Right ventricle myocardium inferior (tissue), 1 donor: ENCODE data around the gene ROR1. TPM values are rescaled to one million over a fixed set of nuclear protein-coding genes. Genes with fewer than 3 reads are reported as not detected.
A peak's percentile ranks its signal among the peaks of the same experiment; 100 is the strongest.

Experiments used
- ATAC-seq: fragments of 200-7000 bp; cut with Tn5 transposase; one replicate; pipeline ENCODE4 v1.9.1; 2020; ENCODE audit warnings: mild to moderate bottlenecking, moderate library complexity
- DNase-seq: peaks from one replicate; pipeline ENCODE4 v3.0.0; 2021; ENCODE audit errors: missing footprints
- intact Hi-C: fragments of 100-400 bp; cut with DNase I; formaldehyde crosslinking; loops from one replicate; pipeline ENCODE4 v1.11.0; 2022
- total RNA-seq: library from RNA; stranded (reverse); fragmentation: NEBNext Ultra II Directional; extraction: Animal tissue kit (Norgen Biotek cat#: 25700); gene quantifications from one replicate; pipeline ENCODE4 v1.2.1, GENCODE V29; 2021
- donor health status: DM: no; HTN: yes; CAD: no; lungs with severe emphysema.

Gene ROR1
- total RNA-seq, 1 donor from 2014 or later, result 8.4 TPM

GRCh38 chr1:63887809-63888208 is 114.0 kb downstream of the ROR1 start:
- intact Hi-C loops, result no loop called here
- DNase-seq (no peak), ATAC-seq (no peak)

- DNase-seq (no peak), ATAC-seq (no peak)
- intact Hi-C loops, result no loop called here
These were observed 115.2 kb downstream of the ROR1 start for GRCh38 chr1:63888984-63889383.

GRCh38 chr1:63890468-63890867 is 116.7 kb downstream of the ROR1 start:
- ATAC-seq (no peak), DNase-seq (no peak)
- intact Hi-C loops, result no loop called here

GRCh38 chr1:63891060-63891690 is 117.4 kb downstream of the ROR1 start:
- DNase-seq, result no peak
- intact Hi-C loops, result no loop called here
- ATAC-seq, result no peak

GRCh38 chr1:63892632-63893395 is 119.0 kb downstream of the ROR1 start:
- peak; percentile 74 for ATAC-seq
- intact Hi-C loops, result no loop called here
- no peak for DNase-seq

- DNase-seq, result no peak
- no peak for ATAC-seq
- intact Hi-C loops, result no loop called here
These were observed 120.2 kb downstream of the ROR1 start for GRCh38 chr1:63893976-63894375.

GRCh38 chr1:63894627-63895265 is 120.9 kb downstream of the ROR1 start:
- intact Hi-C loops, result no loop called here
- DNase-seq, result no peak

GRCh38 chr1:63896755-63897154 is 122.9 kb downstream of the ROR1 start:
- no peak for ATAC-seq
- DNase-seq, result no peak
- intact Hi-C loops, result no loop called here

More at GRCh38 chr1:63894627-63895265, 120.9 kb downstream of the ROR1 start:
- no peak for ATAC-seq

GRCh38 chr1:63898428-63899196 is 124.8 kb downstream of the ROR1 start:
- intact Hi-C loops, result no loop called here

GRCh38 chr1:63901094-63901493 is 127.3 kb downstream of the ROR1 start:
- no peak for DNase-seq
- intact Hi-C loops, result no loop called here
- no peak for ATAC-seq

More at GRCh38 chr1:63898428-63899196, 124.8 kb downstream of the ROR1 start:
- ATAC-seq, result no peak
- DNase-seq, result no peak

- ATAC-seq (peak; percentile 42), DNase-seq (no peak)
- intact Hi-C loops, result no loop called here
These were observed 129.2 kb downstream of the ROR1 start for GRCh38 chr1:63902844-63903589.

GRCh38 chr1:63903947-63904610 is 130.3 kb downstream of the ROR1 start:
- ATAC-seq (no peak), DNase-seq (no peak)
- intact Hi-C loops, result no loop called here

GRCh38 chr1:63904826-63905225 is 131.0 kb downstream of the ROR1 start:
- ATAC-seq, result no peak
- DNase-seq, result no peak
- intact Hi-C loops, result no loop called here

GRCh38 chr1:63906047-63906704 is 132.4 kb downstream of the ROR1 start:
- intact Hi-C loops, result no loop called here
- ATAC-seq (no peak), DNase-seq (no peak)

GRCh38 chr1:63907051-63907450 is 133.2 kb downstream of the ROR1 start:
- intact Hi-C loops, result no loop called here
- DNase-seq, result no peak

GRCh38 chr1:63908016-63908415 is 134.2 kb downstream of the ROR1 start:
- intact Hi-C loops, result no loop called here
- no peak for ATAC-seq

More at GRCh38 chr1:63907051-63907450, 133.2 kb downstream of the ROR1 start:
- ATAC-seq, result no peak

GRCh38 chr1:63909526-63909925 is 135.7 kb downstream of the ROR1 start:
- ATAC-seq, result no peak
- intact Hi-C loops, result no loop called here
- no peak for DNase-seq

More at GRCh38 chr1:63908016-63908415, 134.2 kb downstream of the ROR1 start:
- DNase-seq, result no peak
